Measurements from ENCODE around the gene BARX1. TPM values are rescaled to one million over a fixed set of nuclear protein-coding genes. Genes with fewer than 3 reads are reported as not detected.

The BARX1 gene
- 0.23 TPM for total RNA-seq

GRCh38 chr9:93955111-93955980 lies at the start of gene BARX1:
Gene BARX1 (minus strand): TSS chr9:93955355. CDS start chr9:93955146, 209 bp downstream.

Other genes starting within 250 kb of the BARX1 start
- gene PTPDC1, start 129.1 kb upstream of the BARX1 start, total RNA-seq = 16.9 TPM